Skeletal muscle tissue (tissue), 4 donors: ENCODE data around the gene CNRIP1. TPM values are rescaled to one million over a fixed set of nuclear protein-coding genes. Genes with fewer than 3 reads are reported as not detected.

Experiments used
- H3K27ac ChIP-seq: one replicate; pipeline ENCODE4 v1.7.0; 2013; ENCODE audit warnings: mild to moderate bottlenecking, low read depth, low read length, inconsistent platforms
- H3K27me3 ChIP-seq, 3 donors: one replicate each; pipeline ENCODE4 v1.7.0; 2013; ENCODE audit warnings: low read length in 3 of 3; ENCODE audit not compliant: control insufficient read depth in 3 of 3, insufficient read depth in 3 of 3
- H3K36me3 ChIP-seq, 3 donors: one replicate each; pipeline ENCODE4 v1.7.0; 2013; ENCODE audit warnings: low read length in 3 of 3; ENCODE audit not compliant: control insufficient read depth in 3 of 3, insufficient read depth in 3 of 3
- H3K4me1 ChIP-seq, 3 donors: one replicate each; pipeline ENCODE4 v1.7.0; 2013; ENCODE audit warnings: low read length in 3 of 3, mild to moderate bottlenecking in 3 of 3; ENCODE audit not compliant: control insufficient read depth in 3 of 3, insufficient read depth in 3 of 3
- H3K4me3 ChIP-seq, 3 donors: one replicate each; pipeline ENCODE4 v1.7.0; 2013; ENCODE audit warnings: low read length in 3 of 3
- H3K9ac ChIP-seq, 3 donors: one replicate each; pipeline ENCODE4 v1.7.0; 2013; ENCODE audit warnings: low read length in 3 of 3, mild to moderate bottlenecking in 3 of 3, moderate library complexity in 2 of 3, low read depth in 1 of 3
- H3K9me3 ChIP-seq, 3 donors: one replicate each; pipeline ENCODE4 v1.7.0; 2013; ENCODE audit warnings: low read length in 3 of 3; ENCODE audit not compliant: control insufficient read depth in 3 of 3
- total RNA-seq: library from RNA; depleted of rRNA; stranded (reverse); fragments of >200 nt; gene quantifications from one replicate; pipeline ENCODE4 v1.2.3, GENCODE V29; 2014
- donor health status: Osteomylitis.

The CNRIP1 gene
- total RNA-seq, 1 donor from 2014 or later = 17.7 TPM

DNA sequence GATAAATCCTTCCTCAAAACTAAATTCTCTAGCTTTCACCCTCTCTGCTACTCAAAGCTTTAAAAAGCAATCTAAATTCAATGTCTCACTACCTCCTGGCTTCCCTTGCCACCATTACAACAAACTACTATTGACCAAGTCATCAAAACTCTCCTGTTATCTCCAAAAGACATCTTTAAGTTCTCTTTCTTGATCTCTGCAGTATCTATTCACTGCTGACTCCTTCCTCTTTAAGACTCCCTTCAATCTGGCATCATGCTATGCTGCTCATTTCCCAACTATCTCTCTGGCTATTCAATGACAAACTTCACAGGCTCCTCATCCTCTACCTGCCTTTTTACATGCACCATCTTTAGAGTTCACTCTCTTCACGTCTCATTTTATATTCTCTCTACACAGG, 73.4 kb downstream of the CNRIP1 start:
- no peak overlapping the region for H3K9ac ChIP-seq
- peaks cover 27 to 55% (median 45%) of the 10 kb centered on the region in 3 donors for H3K4me1 ChIP-seq
- no peak overlapping the region for H3K27ac ChIP-seq
- H3K4me3 ChIP-seq = no peak overlapping the region
- H3K36me3 ChIP-seq = no peaks in the 10 kb centered on the region
- H3K27me3 ChIP-seq = no peaks in the 10 kb centered on the region
- no peaks in the 10 kb centered on the region for H3K9me3 ChIP-seq

- Histone ChIP-seq H3K27me3 (no peaks in the 10 kb centered on the region), H3K9me3 (no peaks in the 10 kb centered on the region), H3K27ac (no peak overlapping the region), H3K36me3 (no peaks in the 10 kb centered on the region), H3K4me1 (peaks cover 27 to 57% (median 48%) of the 10 kb centered on the region in 3 donors), H3K4me3 (no peak overlapping the region), H3K9ac (no peak overlapping the region)
These were observed 74.1 kb downstream of the CNRIP1 start for GRCh38 chr2:68245672-68246071.

- Histone ChIP-seq H3K4me3 (no peak overlapping the region), H3K27me3 (no peaks in the 10 kb centered on the region), H3K9me3 (no peaks in the 10 kb centered on the region), H3K4me1 (peaks cover 25 to 58% (median 48%) of the 10 kb centered on the region in 3 donors), H3K9ac (no peak overlapping the region), H3K36me3 (no peaks in the 10 kb centered on the region), H3K27ac (no peak overlapping the region)
These were observed 74.7 kb downstream of the CNRIP1 start for GRCh38 chr2:68245066-68245465.

DNA sequence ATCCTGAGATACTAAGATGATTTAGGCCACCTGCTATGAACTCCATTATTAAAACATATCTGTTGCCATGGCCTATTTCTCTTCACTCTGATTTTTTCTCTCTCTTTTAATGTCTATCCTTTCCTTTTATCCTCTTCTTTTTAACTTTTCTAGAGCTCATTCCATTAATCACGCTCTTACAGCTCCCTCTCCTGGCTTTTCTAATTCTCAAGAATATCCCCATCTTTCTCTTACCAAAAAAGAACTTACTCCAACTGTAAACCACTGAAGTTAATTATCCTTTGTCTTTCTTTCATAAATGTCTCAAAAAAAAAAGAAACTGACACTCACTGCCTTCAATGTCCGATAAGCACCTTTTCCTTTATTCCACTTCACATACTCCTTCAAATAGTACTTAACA, 75.3 kb downstream of the CNRIP1 start:
- no peak overlapping the region for H3K9ac ChIP-seq
- H3K9me3 ChIP-seq = no peaks in the 10 kb centered on the region
- H3K27ac ChIP-seq = no peak overlapping the region
- no peaks in the 10 kb centered on the region for H3K27me3 ChIP-seq
- H3K4me1 ChIP-seq = peaks cover 19 to 58% (median 43%) of the 10 kb centered on the region in 3 donors
- no peaks in the 10 kb centered on the region for H3K36me3 ChIP-seq
- H3K4me3 ChIP-seq = no peak overlapping the region

Other genes starting within 250 kb of the CNRIP1 start
- gene PNO1, start 162.1 kb downstream of the CNRIP1 start, total RNA-seq = 11.0 TPM
- 39.1 TPM for gene PPP3R1, start 67.4 kb downstream of the CNRIP1 start, total RNA-seq
- gene PLEK, start 45.3 kb upstream of the CNRIP1 start, total RNA-seq = 9.4 TPM
- gene FBXO48, start 147.3 kb upstream of the CNRIP1 start, total RNA-seq = under 0.01 TPM
- gene APLF, start 147.6 kb upstream of the CNRIP1 start, total RNA-seq = 8.4 TPM